Right atrium auricular region (tissue), 2 donors: Measurements from ENCODE around the gene ABI3. TPM values are rescaled to one million over a fixed set of nuclear protein-coding genes. Genes with fewer than 3 reads are reported as not detected.

Experiments used
- DNase-seq: peaks from one replicate; pipeline ENCODE4 v3.0.0-alpha.2; 2019; ENCODE audit warnings: low spot score
- H3K27ac ChIP-seq, 2 donors: fragments of 200-600 bp; sonication (generic); 1 replicate in 1 of 2; 2 replicates in 1 of 2; pipeline ENCODE4 v1.5.1; 2016 to 2019
- H3K27me3 ChIP-seq, 2 donors: fragments of 200-600 bp; sonication (generic); one replicate each; pipeline versions ENCODE4 v1.5.1 to v1.6.0; 2017 to 2019
- H3K36me3 ChIP-seq: fragments of 200-600 bp; sonication (generic); one replicate; pipeline ENCODE4 v1.5.1; 2016
- H3K4me1 ChIP-seq, 2 donors: fragments of 200-600 bp; sonication (generic); one replicate each; pipeline versions ENCODE4 v1.5.1 to v1.6.0; 2017 to 2019
- H3K4me3 ChIP-seq, 2 donors: fragments of 200-600 bp; sonication (generic); 1 replicate in 1 of 2; 2 replicates in 1 of 2; pipeline ENCODE4 v1.5.1; 2017 to 2019; ENCODE audit warnings: mild to moderate bottlenecking in 1 of 2, moderate library complexity in 1 of 2
- H3K9me3 ChIP-seq, 2 donors: fragments of 200-600 bp; sonication (generic); one replicate each; pipeline ENCODE4 v1.5.1; 2019
- CTCF ChIP-seq, 2 donors: fragments of 200-600 bp; sonication (generic); IDR thresholded peaks; one replicate each; pipeline ENCODE4 v1.5.1; 2019; ENCODE audit warnings: antibody characterized with exemption in 2 of 2
- total RNA-seq, 2 donors: library from RNA; depleted of rRNA; stranded (reverse); fragments of >200 nt; gene quantifications; one replicate each; pipeline ENCODE4 v1.1.0, GENCODE V29; 2016

The ABI3 gene
- total RNA-seq, 2 donors from 2014 or later = 6.7 to 8.2 TPM

DNA sequence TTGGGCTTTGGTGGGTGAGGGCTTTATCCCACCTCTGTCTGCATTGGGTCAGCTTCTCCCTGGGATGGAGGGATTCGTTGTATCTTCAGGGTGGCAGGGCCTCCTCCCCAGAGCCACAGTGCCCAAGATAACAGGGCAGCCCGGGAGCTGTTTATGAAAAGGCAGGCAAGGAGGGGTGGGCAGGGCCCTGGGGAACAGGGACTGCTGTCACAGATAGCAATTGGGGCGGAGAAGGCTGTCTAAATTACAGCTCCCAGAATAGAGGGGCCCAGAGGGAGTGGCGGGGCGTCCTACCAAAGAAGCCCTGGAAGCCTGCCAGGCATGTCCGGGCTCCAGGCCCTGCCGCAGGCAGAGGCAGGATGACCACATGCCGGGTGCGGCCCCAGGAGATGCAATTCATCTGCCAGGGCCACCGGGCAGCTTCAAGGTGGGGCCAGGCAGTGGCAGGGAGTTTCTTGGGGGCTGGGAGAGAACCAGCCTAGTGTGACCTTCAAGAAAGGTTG, 38.8 kb downstream of the ABI3 start:
- H3K27me3 ChIP-seq = no peaks in the 10 kb centered on the region
- H3K9me3 ChIP-seq = no peaks in the 10 kb centered on the region
- DNase-seq = no peak
- H3K4me1 ChIP-seq = peaks cover 0 to 9% of the 10 kb centered on the region in 2 donors
- no peak for TF ChIP-seq CTCF (IDR thresholded peaks at IDR 0.05)
- H3K4me3 ChIP-seq = no peak overlapping the region
- H3K27ac ChIP-seq = no peak overlapping the region
- no peaks in the 10 kb centered on the region for H3K36me3 ChIP-seq

DNA sequence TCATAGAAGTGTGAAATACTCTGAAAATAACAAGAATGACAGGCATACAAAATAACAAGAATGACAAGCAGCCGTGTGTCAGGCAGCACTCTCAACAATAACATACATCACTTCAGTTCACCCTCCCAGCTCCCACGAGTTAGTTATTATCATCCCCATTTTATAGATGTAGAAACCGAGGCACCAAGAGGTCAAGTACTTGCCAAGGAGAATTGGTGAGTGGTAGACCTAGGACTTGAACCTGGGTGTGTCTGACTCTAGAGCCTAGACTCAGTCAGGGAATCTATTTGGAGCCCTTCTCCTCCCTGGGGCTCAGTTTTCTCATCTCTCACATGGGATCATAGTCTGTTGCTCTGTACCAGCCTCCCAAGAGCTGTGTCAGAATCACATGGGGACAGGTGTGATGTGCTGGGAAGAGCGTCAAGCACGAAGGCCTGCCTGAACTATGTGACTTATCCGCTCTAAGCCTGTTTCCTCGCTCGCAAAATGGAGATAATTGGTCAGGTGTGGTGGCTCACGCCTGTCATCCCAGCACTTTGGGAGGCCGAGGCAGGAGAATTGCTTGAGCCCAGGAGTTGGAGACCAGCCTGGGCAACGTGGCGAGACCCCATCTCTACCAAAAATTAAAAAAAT, 39.5 kb downstream of the ABI3 start:
- TF ChIP-seq CTCF (IDR thresholded peaks at IDR 0.05) = no peak
- Histone ChIP-seq H3K27me3 (no peaks in the 10 kb centered on the region), H3K4me1 (peaks cover 0 to 9% of the 10 kb centered on the region in 2 donors), H3K4me3 (no peak overlapping the region), H3K36me3 (no peaks in the 10 kb centered on the region), H3K27ac (no peak overlapping the region), H3K9me3 (no peaks in the 10 kb centered on the region)
- DNase-seq = no peak

GRCh38 chr17:49252148-49252695, 41.7 kb downstream of the ABI3 start:
- no peaks in the 10 kb centered on the region for H3K36me3 ChIP-seq

DNA sequence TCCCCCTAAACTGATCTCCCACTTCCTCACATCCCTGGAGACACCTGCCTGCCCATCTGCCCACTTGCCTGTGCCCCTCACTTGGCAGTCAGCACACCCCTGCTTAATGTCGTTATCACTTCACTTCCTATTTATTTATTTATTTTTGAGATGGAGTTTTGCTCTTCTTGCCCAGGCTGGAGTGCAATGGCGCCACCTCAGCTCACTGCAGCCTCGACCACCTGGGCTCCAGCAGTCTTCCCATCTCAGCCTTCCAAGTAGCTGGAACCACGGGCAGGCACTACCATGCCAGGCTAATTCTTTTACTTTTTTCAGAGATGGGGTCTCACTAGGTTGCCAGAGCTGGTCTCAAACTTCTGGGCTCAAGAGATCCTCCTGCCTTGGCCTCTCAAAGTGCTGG, 43.6 kb downstream of the ABI3 start:
- H3K4me3 ChIP-seq = no peak overlapping the region
- no peak for TF ChIP-seq CTCF (IDR thresholded peaks at IDR 0.05)
- no peak for DNase-seq

More at GRCh38 chr17:49252148-49252695, 41.7 kb downstream of the ABI3 start:
- H3K9me3 ChIP-seq = no peaks in the 10 kb centered on the region
- H3K27me3 ChIP-seq = no peaks in the 10 kb centered on the region
- DNase-seq = no peak
- TF ChIP-seq CTCF (IDR thresholded peaks at IDR 0.05) = no peak
- no peak overlapping the region for H3K27ac ChIP-seq
- H3K4me3 ChIP-seq = no peak overlapping the region
- H3K4me1 ChIP-seq = peaks cover 0 to 9% of the 10 kb centered on the region in 2 donors

GRCh38 chr17:49255125-49255524, 44.6 kb downstream of the ABI3 start:
- H3K27ac ChIP-seq = no peak overlapping the region
- no peaks in the 10 kb centered on the region for H3K27me3 ChIP-seq

More for the DNA sequence above, 43.6 kb downstream of the ABI3 start:
- no peak overlapping the region for H3K27ac ChIP-seq
- no peaks in the 10 kb centered on the region for H3K36me3 ChIP-seq
- H3K4me1 ChIP-seq = peaks cover 0 to 7% of the 10 kb centered on the region in 2 donors
- no peaks in the 10 kb centered on the region for H3K27me3 ChIP-seq
- H3K9me3 ChIP-seq = no peaks in the 10 kb centered on the region

More at GRCh38 chr17:49255125-49255524, 44.6 kb downstream of the ABI3 start:
- TF ChIP-seq CTCF (IDR thresholded peaks at IDR 0.05) = no peak
- Histone ChIP-seq H3K4me1 (no peaks in the 10 kb centered on the region), H3K9me3 (no peaks in the 10 kb centered on the region), H3K4me3 (no peak overlapping the region), H3K36me3 (no peaks in the 10 kb centered on the region)
- DNase-seq = no peak
